ENCODE results near the gene ARHGEF7.

Gene ARHGEF7

GRCh38 chr13:111262281-111262680 lies 147.2 kb downstream of the ARHGEF7 start:
- DNase-seq, result no peak
- TF ChIP-seq CTCF (IDR thresholded peaks at IDR 0.05; ENCODE audit: low read depth, low read length), result no peak
- no peak overlapping the region for H3K27ac ChIP-seq
- peaks cover 22% of the 10 kb centered on the region for H3K9me3 ChIP-seq (ENCODE audit: severe bottlenecking)
- H3K4me3 ChIP-seq (ENCODE audit: low read depth, low read length), result no peak overlapping the region
- H3K27me3 ChIP-seq (ENCODE audit: insufficient read depth, low read depth, severe bottlenecking), result no peaks in the 10 kb centered on the region
- peaks cover 34% of the 10 kb centered on the region for H3K36me3 ChIP-seq

GRCh38 chr13:111262715-111263114 lies 147.6 kb downstream of the ARHGEF7 start:
- peaks cover 30% of the 10 kb centered on the region for H3K36me3 ChIP-seq
- H3K27me3 ChIP-seq (ENCODE audit: insufficient read depth, low read depth, severe bottlenecking), result no peaks in the 10 kb centered on the region
- peaks cover 22% of the 10 kb centered on the region for H3K9me3 ChIP-seq (ENCODE audit: severe bottlenecking)
- no peak overlapping the region for H3K27ac ChIP-seq
- H3K4me3 ChIP-seq (ENCODE audit: low read depth, low read length), result no peak overlapping the region
- no peak for TF ChIP-seq CTCF (IDR thresholded peaks at IDR 0.05; ENCODE audit: low read depth, low read length)
- no peak for DNase-seq

GRCh38 chr13:111263566-111263965 lies 148.5 kb downstream of the ARHGEF7 start:
- no peaks in the 10 kb centered on the region for H3K27me3 ChIP-seq (ENCODE audit: insufficient read depth, low read depth, severe bottlenecking)
- no peak overlapping the region for H3K27ac ChIP-seq
- H3K9me3 ChIP-seq (ENCODE audit: severe bottlenecking), result peaks cover 19% of the 10 kb centered on the region
- no peak for DNase-seq
- H3K4me3 ChIP-seq (ENCODE audit: low read depth, low read length), result no peak overlapping the region
- TF ChIP-seq CTCF (IDR thresholded peaks at IDR 0.05; ENCODE audit: low read depth, low read length), result no peak
- peaks cover 33% of the 10 kb centered on the region for H3K36me3 ChIP-seq

- Histone ChIP-seq H3K36me3 (peaks cover 37% of the 10 kb centered on the region), H3K4me3 (ENCODE audit: low read depth, low read length) (no peak overlapping the region), H3K27me3 (ENCODE audit: insufficient read depth, low read depth, severe bottlenecking) (no peaks in the 10 kb centered on the region), H3K9me3 (ENCODE audit: severe bottlenecking) (peaks cover 4% of the 10 kb centered on the region), H3K27ac (no peak overlapping the region)
- no peak for TF ChIP-seq CTCF (IDR thresholded peaks at IDR 0.05; ENCODE audit: low read depth, low read length)
- DNase-seq, result no peak
Observed at GRCh38 chr13:111265006-111265700, 150.0 kb downstream of the ARHGEF7 start.

GRCh38 chr13:111265701-111266035 lies 150.6 kb downstream of the ARHGEF7 start:
- H3K27me3 ChIP-seq (ENCODE audit: insufficient read depth, low read depth, severe bottlenecking), result no peaks in the 10 kb centered on the region
- peaks cover 37% of the 10 kb centered on the region for H3K36me3 ChIP-seq
- H3K4me3 ChIP-seq (ENCODE audit: low read depth, low read length), result no peak overlapping the region
- TF ChIP-seq CTCF (IDR thresholded peaks at IDR 0.05; ENCODE audit: low read depth, low read length), result no peak
- H3K27ac ChIP-seq, result no peak overlapping the region
- no peaks in the 10 kb centered on the region for H3K9me3 ChIP-seq (ENCODE audit: severe bottlenecking)
- DNase-seq, result no peak

- no peak for TF ChIP-seq CTCF (IDR thresholded peaks at IDR 0.05; ENCODE audit: low read depth, low read length)
- Histone ChIP-seq H3K36me3 (peaks cover 41% of the 10 kb centered on the region), H3K4me3 (ENCODE audit: low read depth, low read length) (no peak overlapping the region), H3K27ac (no peak overlapping the region), H3K27me3 (ENCODE audit: insufficient read depth, low read depth, severe bottlenecking) (no peaks in the 10 kb centered on the region), H3K9me3 (ENCODE audit: severe bottlenecking) (no peaks in the 10 kb centered on the region)
- DNase-seq, result no peak
Observed at GRCh38 chr13:111267205-111267604, 152.1 kb downstream of the ARHGEF7 start.

All from WERI-Rb-1 (cell line).